ENCODE results near the gene KRTAP12-3. TPM values are rescaled to one million over a fixed set of nuclear protein-coding genes. Genes with fewer than 3 reads are reported as not detected.
"Not testable (repeated sequence)": the region's sequence is repeated elsewhere in the genome, so short reads cannot be mapped to it uniquely, and the experiment has no call there.

KRTAP12-3 gene
- total RNA-seq, 1 donor from 2014 or later, result not detected

GRCh38 chr21:44639331-44639655, 18.4 kb upstream of the KRTAP12-3 start:
- Histone ChIP-seq H3K27ac (replicated peaks) (no peak overlapping the region), H3K36me3 (no peaks in the 10 kb centered on the region), H3K4me1 (no peaks in the 10 kb centered on the region), H3K27me3 (ENCODE audit: low read depth) (peaks cover 35% of the 10 kb centered on the region), H3K4me3 (no peak overlapping the region), H3K9me3 (replicated peaks) (peaks cover 25% of the 10 kb centered on the region)
- TF ChIP-seq CTCF (IDR thresholded peaks at IDR 0.05; ENCODE audit: borderline replicate concordance), result no peak
- DNase-seq, result no peak
- intact Hi-C loops (cut with micrococcal nuclease), result no loop called here

GRCh38 chr21:44640761-44641160, 17.0 kb upstream of the KRTAP12-3 start:
- no peak overlapping the region for H3K27ac ChIP-seq (replicated peaks)
- H3K4me1 ChIP-seq, result no peaks in the 10 kb centered on the region
- H3K9me3 ChIP-seq (replicated peaks), result peaks cover 40% of the 10 kb centered on the region
- no peak overlapping the region for H3K4me3 ChIP-seq
- H3K36me3 ChIP-seq, result no peaks in the 10 kb centered on the region
- H3K27me3 ChIP-seq (ENCODE audit: low read depth), result peaks cover 35% of the 10 kb centered on the region
- no peak for TF ChIP-seq CTCF (IDR thresholded peaks at IDR 0.05; ENCODE audit: borderline replicate concordance)
- intact Hi-C loops (cut with micrococcal nuclease), result no loop called here
- DNase-seq, result no peak

- Histone ChIP-seq H3K9me3 (replicated peaks) (peaks cover 40% of the 10 kb centered on the region), H3K27me3 (ENCODE audit: low read depth) (peaks cover 22% of the 10 kb centered on the region), H3K4me1 (no peaks in the 10 kb centered on the region), H3K4me3 (no peak overlapping the region), H3K36me3 (no peaks in the 10 kb centered on the region), H3K27ac (replicated peaks) (no peak overlapping the region)
- intact Hi-C loops (cut with micrococcal nuclease), result no loop called here
- TF ChIP-seq CTCF (IDR thresholded peaks at IDR 0.05; ENCODE audit: borderline replicate concordance), result no peak
- DNase-seq, result no peak
Observed at GRCh38 chr21:44643741-44644310, 13.9 kb upstream of the KRTAP12-3 start.

- Histone ChIP-seq H3K4me1 (no peaks in the 10 kb centered on the region), H3K9me3 (replicated peaks) (peaks cover 40% of the 10 kb centered on the region), H3K36me3 (no peaks in the 10 kb centered on the region), H3K27ac (replicated peaks) (no peak overlapping the region), H3K27me3 (ENCODE audit: low read depth) (peaks cover 22% of the 10 kb centered on the region), H3K4me3 (no peak overlapping the region)
- no peak for TF ChIP-seq CTCF (IDR thresholded peaks at IDR 0.05; ENCODE audit: borderline replicate concordance)
- no peak for DNase-seq
- intact Hi-C loops (cut with micrococcal nuclease), result no loop called here
Observed at GRCh38 chr21:44644878-44645277, 12.9 kb upstream of the KRTAP12-3 start.

DNA sequence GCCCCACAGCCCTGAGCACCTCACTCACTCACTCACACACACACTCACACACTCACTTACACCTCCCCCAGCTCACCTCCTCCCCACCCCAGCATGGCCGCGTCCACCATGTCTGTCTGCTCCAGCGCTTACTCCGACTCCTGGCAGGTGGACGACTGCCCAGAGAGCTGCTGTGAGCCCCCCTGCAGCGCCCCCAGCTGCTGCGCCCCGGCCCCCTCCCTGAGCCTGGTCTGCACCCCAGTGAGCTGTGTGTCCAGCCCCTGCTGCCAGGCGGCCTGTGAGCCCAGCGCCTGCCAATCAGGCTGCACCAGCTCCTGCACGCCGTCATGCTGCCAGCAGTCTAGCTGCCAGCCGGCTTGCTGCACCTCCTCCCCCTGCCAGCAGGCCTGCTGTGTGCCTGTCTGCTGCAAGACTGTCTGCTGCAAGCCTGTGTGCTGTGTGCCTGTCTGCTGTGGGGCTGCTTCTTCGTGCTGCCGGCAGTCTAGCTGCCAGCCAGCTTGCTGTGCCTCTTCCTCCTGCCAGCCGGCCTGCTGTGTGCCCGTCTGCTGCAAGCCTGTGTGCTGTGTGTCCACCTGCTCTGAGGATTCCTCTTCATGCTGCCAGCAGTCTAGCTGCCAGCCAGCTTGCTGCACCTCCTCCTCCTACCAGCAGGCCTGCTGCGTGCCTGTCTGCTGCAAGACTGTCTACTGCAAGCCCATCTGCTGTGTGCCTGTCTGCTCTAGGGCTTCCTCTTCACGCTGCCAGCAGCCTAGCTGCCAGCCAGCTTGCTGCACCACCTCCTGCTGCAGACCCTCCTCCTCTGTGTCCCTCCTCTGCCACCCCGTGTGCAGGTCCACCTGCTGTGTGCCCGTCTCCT, 11.1 kb upstream of the KRTAP12-3 start, which contains the start of gene KRTAP10-11:
Gene KRTAP10-11 (plus strand): TSS at position 49 of the 856 bp plus-strand sequence. CDS start 45 bp downstream, at position 94.
- H3K4me1 ChIP-seq; H3K4me3 ChIP-seq; DNase-seq; H3K36me3 ChIP-seq; intact Hi-C loops (cut with micrococcal nuclease); H3K27ac ChIP-seq (replicated peaks): not testable (repeated sequence)
- Histone ChIP-seq H3K9me3 (replicated peaks) (peaks cover 27% of the 10 kb centered on the region), H3K27me3 (ENCODE audit: low read depth) (peaks cover 22% of the 10 kb centered on the region)

DNA sequence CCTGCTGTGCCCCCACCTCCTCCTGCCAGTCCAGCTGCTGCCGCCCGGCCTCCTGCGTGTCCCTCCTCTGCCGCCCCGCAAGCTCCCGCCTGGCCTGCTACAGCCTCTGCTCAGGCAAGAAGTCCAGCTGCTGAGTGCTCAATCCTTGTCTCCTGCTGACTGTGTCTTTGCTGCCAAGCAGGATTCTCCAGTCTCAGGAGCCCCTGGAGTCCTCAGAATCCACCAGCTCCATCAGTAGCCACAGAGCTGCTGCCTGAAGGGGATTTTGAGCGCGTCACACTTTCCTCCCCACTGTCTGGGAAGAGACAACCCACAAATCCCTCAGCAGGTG, 10.5 kb upstream of the KRTAP12-3 start:
- Histone ChIP-seq H3K4me1 (no peaks in the 10 kb centered on the region), H3K36me3 (no peaks in the 10 kb centered on the region), H3K27ac (replicated peaks) (no peak overlapping the region), H3K9me3 (replicated peaks) (peaks cover 24% of the 10 kb centered on the region), H3K27me3 (ENCODE audit: low read depth) (peaks cover 22% of the 10 kb centered on the region), H3K4me3 (no peak overlapping the region)
- no peak for DNase-seq
- intact Hi-C loops (cut with micrococcal nuclease), result no loop called here
- TF ChIP-seq CTCF (IDR thresholded peaks at IDR 0.05; ENCODE audit: borderline replicate concordance), result no peak
